H7 (cell line): ENCODE results near the gene UFSP1. TPM values are rescaled to one million over a fixed set of nuclear protein-coding genes. Genes with fewer than 3 reads are reported as not detected.

ENCODE experiments used
- DNase-seq: peaks from one replicate; pipeline ENCODE4 v3.0.0; 2012
- H3K27me3 ChIP-seq: 2 replicates; pipeline ENCODE4 v1.6.0; 2011; ENCODE audit warnings: mild to moderate bottlenecking, low read length; ENCODE audit not compliant: control insufficient read depth, insufficient read depth
- H3K36me3 ChIP-seq: replicated peaks from 2 replicates; pipeline ENCODE4 v1.5.1; 2011; ENCODE audit warnings: low read length; ENCODE audit not compliant: control insufficient read depth, insufficient read depth
- H3K4me3 ChIP-seq: 2 replicates; pipeline ENCODE4 v1.5.1; 2011; ENCODE audit warnings: low read depth, mild to moderate bottlenecking, control low read depth, low read length, moderate library complexity; ENCODE audit not compliant: insufficient read depth
- total RNA-seq: library from RNA; depleted of rRNA; stranded (reverse); fragments of >200 nt; shearing (Covaris generic); gene quantifications from 2 replicates; pipeline ENCODE4 v1.2.3, GENCODE V29; 2014

UFSP1 gene
- total RNA-seq, 1 experiment from 2014 or later: 12.2 TPM

DNA sequence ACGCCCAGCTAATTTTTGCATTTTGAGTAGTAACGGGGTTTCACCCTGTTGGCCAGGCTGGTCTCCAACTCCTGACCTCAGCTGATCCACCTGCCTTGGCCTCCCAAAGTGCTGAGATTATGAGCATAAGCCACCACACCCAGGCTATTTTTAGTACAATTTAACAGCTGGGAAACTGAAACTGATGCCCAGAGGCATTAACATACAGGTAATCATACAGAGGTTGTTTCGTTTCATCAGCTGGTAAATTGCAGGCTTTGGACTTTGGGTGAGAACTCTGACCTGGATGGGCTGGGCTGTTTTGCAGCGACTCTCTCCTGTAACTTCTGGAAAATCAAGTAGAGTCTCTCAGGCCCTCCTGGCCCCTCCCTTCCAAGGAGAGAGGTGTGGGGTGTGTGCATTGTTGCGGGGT is 12.4 kb upstream of the UFSP1 start:
- peaks cover 1% of the 10 kb centered on the region for H3K27me3 ChIP-seq
- H3K4me3 ChIP-seq: no peak overlapping the region
- DNase-seq: no peak
- no peaks in the 10 kb centered on the region for H3K36me3 ChIP-seq

DNA sequence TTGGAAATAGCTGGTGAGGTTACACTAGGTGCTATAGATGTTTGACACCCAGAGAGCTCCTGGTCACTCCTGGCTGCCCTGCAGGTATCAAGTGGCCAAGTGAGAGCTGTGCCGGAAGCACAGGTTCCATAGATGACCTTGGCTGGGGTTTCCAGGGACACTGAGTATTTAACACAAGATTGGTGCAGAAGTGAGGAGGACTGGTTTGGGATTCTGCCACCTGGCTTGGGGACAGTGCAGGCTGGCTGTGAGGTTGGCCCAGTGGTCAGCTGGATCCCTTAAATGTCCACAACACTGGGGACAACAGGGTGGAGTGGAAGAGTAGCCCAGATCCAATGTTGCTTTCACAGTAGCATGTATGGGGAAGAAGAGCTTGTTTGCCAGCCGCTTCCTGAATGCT is 11.5 kb upstream of the UFSP1 start:
- no peaks in the 10 kb centered on the region for H3K36me3 ChIP-seq
- H3K27me3 ChIP-seq: peaks cover 9% of the 10 kb centered on the region
- DNase-seq: no peak
- H3K4me3 ChIP-seq: no peak overlapping the region

DNA sequence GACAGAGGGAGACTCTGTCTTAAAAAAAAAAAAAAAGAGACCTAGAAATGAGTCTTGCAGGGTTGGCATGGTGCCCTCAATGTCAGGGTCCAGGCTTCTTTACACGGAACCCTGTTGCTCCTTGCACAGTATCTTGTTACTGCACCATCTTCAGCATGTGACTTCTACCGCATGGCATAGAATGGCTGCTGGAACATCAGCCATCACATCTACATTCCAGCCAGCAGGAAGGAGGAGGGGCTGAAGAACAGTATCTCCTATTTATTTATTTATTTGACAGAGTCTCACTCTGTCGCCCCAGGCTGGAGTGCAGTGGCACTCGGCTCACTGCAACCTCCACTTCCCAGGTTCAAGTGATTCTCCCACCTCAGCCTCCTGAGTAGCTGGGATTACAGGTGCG is 9.9 kb upstream of the UFSP1 start:
- no peak for DNase-seq
- H3K27me3 ChIP-seq: peaks cover 11% of the 10 kb centered on the region
- H3K4me3 ChIP-seq: no peak overlapping the region
- H3K36me3 ChIP-seq: no peaks in the 10 kb centered on the region

DNA sequence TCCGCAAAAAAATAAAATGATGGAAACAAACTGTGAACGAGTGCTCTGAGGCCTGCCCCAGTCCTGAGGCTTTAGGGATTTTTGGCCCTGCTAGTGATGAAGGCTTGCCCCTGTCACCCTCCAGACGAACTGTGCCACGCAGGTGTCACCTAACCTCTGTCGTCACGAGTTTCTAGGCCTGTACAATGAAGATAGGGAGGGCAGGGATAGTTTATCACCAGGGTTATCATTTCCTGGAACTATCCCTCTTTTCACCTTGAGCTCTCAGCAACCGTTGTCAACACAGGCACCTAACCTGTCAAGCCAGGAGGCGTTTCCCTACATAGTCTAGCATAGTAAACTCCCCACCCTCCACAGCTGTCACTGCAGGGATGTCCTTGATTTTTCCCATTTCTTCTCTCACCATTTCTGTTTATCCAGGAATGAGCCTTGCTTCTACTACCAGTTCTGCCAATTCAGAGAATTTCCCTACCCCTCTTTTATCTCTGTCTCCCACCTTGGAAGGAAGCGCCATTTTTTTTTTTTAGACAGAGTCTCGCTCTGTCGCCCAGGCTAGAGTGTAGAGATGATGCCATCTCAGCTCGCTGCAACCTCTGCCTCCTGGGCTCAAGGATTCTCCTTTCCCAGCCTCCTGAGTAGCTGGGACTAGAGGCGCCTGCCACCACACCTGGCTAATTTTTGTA is 8.4 kb upstream of the UFSP1 start:
- Histone ChIP-seq H3K4me3 (no peak overlapping the region), H3K36me3 (no peaks in the 10 kb centered on the region), H3K27me3 (peaks cover 12% of the 10 kb centered on the region)
- no peak for DNase-seq

DNA sequence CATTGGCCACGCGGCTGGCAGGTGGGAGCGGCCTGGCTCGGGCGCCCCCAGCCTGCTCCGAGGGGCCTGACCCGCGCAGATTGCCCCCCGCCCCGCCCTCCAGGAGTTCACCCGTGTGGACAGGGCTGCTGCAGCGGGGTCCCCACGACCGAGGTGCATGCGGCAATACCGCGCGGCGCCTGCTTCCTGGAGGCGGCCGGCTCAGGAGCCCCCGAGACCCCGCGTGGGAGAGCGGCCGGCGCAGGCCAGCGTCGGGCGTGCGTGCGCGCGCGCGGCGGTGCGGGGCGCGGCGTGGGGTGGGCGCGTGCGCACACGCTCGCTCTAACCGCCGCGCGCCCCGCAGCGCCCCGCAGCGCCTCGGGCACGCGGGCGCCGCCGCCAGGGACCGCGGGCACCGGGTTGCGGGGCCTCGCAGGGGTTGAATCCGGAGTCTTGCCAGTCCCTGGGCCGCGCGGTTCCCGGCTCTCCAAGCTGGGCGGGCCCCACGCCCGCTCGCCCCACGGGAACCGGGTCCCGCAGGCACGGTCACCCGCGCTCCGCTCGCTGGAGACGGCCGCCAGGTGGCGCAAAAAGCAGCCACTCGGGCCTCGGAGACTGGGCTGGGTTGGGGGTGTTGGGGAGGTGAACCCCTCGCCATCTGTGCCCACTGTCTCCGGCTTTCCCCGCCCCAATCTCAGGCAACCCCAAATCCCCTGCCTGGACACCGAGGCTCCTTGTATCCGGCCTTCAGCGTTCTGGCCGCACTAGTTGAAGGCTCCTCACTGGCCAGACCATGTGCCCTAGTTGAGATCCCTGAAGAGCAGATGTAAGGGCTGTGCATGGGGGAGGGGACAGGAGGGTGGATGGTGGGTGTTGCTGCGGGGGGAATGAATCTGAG is 7.5 kb upstream of the UFSP1 start:
- peak; percentile 82 for DNase-seq
- Histone ChIP-seq H3K27me3 (peaks cover 12% of the 10 kb centered on the region), H3K4me3 (peak overlapping the region; percentile 45), H3K36me3 (no peaks in the 10 kb centered on the region)

DNA sequence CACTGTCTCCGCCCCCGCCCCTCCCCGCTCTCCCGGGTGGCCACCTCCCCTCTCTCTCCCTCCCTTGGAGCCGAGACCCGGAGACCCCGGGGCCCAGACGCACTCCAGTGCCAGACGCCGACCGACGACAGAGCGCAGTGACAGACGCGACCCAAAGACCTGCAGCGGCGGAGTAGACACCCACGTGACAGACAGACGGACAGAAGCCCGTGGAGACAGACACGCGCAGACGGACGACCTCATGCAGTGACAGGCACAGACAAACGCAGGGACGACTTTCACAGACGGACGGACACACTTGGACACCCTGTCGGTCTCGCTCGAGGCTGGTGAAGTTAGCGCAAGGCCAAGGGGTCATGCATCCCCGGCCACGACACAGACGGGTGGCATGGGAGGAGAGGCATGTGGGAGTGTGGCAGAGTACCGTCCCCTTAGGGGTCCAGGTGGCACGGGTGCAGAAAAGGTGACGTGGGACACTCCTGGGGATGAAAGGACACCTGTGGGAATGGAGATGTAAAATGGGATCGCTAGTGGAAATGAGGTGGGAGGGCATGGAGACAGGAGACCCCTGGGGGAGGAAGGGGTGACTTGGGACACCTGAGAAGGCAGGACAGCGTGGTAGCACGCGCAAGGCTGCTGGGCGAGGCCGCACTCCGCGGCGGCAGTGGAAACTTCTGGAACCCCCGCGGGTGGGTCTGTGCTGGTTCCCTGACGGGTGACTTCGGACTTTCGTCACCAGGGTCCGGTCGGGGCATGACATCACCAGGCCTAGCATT is 6.6 kb upstream of the UFSP1 start:
- peak; percentile 72 for DNase-seq
- H3K4me3 ChIP-seq: peak overlapping the region; percentile 42
- peaks cover 12% of the 10 kb centered on the region for H3K27me3 ChIP-seq
- H3K36me3 ChIP-seq: no peaks in the 10 kb centered on the region

DNA sequence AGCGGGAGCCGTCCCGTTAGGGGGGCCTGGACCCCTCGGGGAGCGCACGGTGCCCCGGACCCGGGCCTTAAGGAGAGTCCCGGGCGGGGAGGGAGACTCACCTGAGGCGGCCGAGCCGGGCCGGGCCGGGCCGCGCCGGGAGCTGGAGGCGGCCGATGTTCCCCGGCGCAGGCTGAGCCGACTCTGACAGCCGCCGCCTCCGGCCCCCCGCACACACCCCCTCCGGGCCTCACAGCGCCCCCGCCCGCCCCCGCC is 6.1 kb upstream of the UFSP1 start, which contains the start of gene ACHE:
Gene ACHE (minus strand): TSS at position 188 of the 255 bp plus-strand sequence. CDS start 1,656 bp downstream, outside the sequence.
- Histone ChIP-seq H3K27me3 (peaks cover 12% of the 10 kb centered on the region), H3K4me3 (peak within 1 kb of the TSS; percentile 61), H3K36me3 (no peaks in the 10 kb centered on the region)
- peak; percentile 88 for DNase-seq

DNA sequence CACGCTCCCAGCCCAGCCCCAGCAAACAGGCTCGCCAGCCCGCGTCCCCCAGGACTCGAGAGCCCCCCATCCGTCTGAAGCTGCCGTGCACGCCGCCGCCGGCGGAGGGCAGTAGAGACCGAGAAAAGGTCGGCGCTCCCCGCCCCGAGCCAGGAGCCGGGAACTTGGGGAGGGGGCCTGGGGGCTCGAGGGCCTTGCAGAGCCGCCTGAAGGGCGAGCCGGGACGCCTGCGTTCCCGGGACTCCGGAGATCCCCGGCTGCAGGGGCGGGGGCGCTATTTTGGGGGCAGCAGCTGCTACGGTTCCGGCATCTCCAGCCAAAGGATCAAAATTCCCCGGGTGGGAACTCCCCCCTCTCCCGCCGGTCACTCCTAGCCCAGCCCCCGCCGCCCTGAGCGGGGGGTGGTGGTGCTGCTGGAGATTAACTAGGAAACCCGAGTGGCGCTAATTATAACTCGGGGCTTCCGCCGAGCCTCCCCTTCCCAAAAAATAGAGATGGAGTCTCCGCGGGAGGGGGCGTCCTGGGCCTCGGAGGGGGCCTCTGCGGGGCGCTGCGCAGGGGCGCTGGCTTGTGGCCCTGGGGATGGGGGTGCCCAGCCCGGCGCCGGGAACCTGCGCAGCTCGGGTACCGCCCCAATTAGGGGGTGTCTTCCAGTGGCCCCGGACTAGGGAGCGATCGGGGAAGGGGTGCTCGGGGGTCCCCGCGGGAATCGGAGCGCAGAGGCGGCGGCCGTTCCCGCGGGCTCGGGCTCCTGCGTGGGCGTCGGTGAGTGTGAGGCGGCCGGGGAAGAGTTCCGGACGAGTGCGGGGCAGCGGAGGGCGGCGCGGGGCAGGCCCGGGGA is 5.6 kb upstream of the UFSP1 start:
- peak; percentile 97 for DNase-seq
- no peaks in the 10 kb centered on the region for H3K36me3 ChIP-seq

DNA sequence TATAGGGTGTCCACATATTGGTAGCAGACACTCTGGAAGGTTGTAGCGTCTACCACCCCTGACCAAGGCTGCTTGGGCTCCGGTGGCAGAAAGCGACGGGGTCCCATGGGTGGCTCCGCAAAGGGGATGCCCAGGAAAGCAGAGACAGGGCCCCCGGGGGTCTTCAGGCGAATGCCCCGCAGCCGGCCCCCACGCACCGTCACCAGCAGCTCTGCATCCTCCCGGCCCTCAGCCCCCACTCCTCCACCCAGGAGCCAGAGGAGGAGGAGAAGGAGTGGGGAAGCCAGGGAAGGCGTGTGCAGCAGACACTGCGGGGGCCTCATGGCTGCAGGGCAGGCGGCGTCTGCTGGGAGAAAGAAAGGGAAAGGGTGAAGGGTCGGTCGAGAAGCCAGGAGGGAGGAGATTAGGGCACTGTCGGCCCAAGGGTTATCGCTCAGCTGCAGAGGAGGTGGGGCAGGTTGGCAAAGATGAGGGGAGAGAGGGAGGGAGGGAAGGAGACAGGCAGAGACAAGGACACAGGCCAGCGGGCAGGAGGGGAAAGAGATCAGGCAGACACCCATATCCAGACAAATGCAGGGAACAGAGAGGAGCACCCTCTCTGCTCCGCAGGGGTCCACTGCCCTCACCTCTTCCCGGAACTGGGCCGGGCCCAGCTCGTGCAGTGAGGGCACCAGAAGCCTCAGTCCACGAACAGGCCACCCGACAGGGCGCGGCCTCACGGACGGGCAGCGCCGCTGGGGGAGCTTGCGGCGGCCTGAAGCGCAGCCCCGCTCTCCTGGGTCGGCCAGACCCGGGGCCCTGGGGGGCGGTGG is 4.6 kb upstream of the UFSP1 start:
- no peaks in the 10 kb centered on the region for H3K36me3 ChIP-seq
- peaks cover 12% of the 10 kb centered on the region for H3K27me3 ChIP-seq
- peak; percentile 59 for DNase-seq
- peak overlapping the region; percentile 61 for H3K4me3 ChIP-seq

More for the DNA sequence above, 5.6 kb upstream of the UFSP1 start:
- H3K27me3 ChIP-seq: peaks cover 12% of the 10 kb centered on the region
- H3K4me3 ChIP-seq: peak overlapping the region; percentile 61

DNA sequence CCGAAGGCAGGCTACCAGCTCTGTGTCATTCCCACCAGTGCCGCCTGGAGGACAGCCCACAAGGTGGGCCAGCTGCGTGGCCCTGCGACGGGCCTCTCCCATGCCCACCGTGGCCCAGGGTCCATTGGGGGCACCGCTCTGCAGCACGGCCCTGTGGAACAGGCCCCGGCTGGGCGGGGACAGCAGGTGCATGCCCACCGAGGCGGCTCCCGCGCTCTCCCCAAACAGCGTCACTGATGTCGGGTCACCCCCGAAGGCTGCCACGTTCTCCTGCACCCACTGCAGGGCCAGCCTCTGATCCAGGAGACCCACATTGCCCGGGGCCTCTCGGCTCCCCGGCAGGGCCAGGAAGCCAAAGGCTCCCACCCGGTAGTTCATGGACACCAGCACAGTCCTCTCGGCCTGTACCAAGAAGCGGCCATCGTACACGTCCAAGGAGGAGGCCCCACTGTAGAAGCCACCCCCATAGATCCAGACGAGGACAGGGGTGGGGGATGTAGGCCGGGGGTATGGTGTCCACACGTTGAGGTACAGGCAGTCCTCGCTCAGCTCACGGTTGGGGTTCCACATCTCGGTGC is 3.9 kb upstream of the UFSP1 start:
- H3K27me3 ChIP-seq: peaks cover 12% of the 10 kb centered on the region
- H3K4me3 ChIP-seq: no peak overlapping the region
- peak; percentile 44 for DNase-seq
- H3K36me3 ChIP-seq: peaks cover 3% of the 10 kb centered on the region

DNA sequence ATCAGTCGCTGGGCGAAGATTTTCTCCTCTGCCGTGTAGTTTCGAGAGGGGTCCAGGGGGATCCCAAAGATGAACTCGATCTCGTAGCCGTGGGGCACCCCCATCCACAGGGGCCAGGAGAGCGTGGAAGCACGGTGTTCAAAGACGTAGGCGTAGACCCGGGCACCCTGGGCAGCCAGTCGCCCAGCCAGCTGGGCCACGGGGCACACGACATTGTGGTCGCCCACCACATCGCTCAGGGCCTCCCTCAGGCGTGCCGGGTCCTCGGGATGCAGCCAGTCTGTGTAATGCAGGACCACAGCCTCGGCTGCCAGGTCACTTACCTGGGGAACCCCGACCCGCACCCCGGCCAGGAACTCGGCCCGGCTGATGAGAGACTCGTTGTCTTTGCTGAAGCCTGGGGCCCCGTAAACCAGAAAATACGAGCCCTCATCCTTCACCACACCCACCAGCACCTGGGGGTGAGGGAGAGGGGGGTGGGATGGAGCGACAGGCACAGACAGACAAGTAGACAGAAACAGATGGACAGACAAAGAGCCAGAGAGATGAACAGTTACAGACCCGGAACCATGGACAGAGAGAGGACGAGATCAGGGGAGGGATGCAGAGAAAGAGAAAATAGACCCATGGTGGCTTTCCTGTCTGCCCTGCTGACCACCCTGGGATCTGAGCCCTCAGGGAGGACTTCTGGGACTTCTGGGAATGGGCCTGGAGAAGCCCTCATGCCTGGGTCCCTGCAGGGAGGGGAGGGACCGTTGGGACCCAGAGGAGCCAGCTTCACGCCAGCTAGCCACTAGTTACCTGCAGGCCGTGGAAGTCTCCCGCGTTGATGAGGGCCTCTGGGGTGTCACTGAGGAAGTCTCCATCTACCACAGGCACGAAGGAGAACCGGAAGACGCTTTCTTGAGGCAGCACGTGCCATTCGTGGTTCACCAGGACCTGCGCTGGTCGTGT is 3.1 kb upstream of the UFSP1 start:
- peak; percentile 40 for DNase-seq
- peaks cover 12% of the 10 kb centered on the region for H3K27me3 ChIP-seq
- peaks cover 9% of the 10 kb centered on the region for H3K36me3 ChIP-seq
- no peak overlapping the region for H3K4me3 ChIP-seq

DNA sequence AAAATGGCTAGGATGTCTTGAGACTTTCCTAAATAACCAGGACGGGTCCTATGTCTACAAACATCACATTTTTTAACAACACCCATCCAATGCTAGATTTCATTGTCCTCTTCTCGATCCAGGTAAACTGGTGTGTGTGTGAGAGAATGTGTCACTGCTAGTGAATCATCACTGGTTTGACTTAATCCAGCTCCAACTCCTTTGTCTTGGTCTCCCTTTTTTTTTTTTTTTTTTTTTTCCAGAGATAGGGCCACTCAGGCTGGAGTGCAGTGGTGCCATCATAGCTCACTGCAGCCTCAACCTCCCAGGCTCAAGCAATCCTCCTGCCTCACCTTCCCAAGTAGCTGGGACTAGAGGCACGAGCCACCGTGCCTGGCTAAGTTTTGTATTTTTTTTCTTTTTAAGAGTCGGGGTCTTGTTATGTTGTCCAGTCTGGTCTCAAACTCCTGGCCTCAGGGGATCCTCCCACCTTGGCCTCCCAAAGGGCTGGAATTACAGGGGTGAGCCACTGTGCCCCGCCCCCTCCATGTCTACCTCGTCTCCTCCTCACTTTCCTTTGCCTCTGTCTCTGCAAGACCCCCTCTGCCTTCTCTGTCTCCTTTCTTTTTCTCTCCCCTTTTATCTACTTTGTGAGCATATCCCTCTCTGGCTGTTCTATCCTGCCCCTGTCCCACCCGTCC is 2.2 kb upstream of the UFSP1 start:
- peaks cover 10% of the 10 kb centered on the region for H3K27me3 ChIP-seq
- H3K4me3 ChIP-seq: peak overlapping the region; percentile 68; the same call in 1 of the 2 replicates
- DNase-seq: no peak
- peaks cover 12% of the 10 kb centered on the region for H3K36me3 ChIP-seq
